Left ventricle myocardium superior (tissue), 1 donor: ENCODE measurements around the gene GBE1. TPM values are rescaled to one million over a fixed set of nuclear protein-coding genes. Genes with fewer than 3 reads are reported as not detected.

ENCODE experiments used
- ATAC-seq: fragments of 200-7000 bp; cut with Tn5 transposase; one replicate; pipeline ENCODE4 v1.9.1; 2020; ENCODE audit warnings: mild to moderate bottlenecking, moderate library complexity
- DNase-seq: peaks from one replicate; pipeline ENCODE4 v3.0.0-alpha.2; 2020
- intact Hi-C: fragments of 100-400 bp; cut with micrococcal nuclease; formaldehyde crosslinking; loops from one replicate; pipeline ENCODE4 v1.11.0; 2022
- total RNA-seq: library from RNA; stranded (reverse); fragmentation: NEBNext Ultra II Directional; extraction: Animal tissue kit (Norgen Biotek cat#: 25700); gene quantifications from one replicate; pipeline ENCODE4 v1.2.1, GENCODE V29; 2021
- donor health status: DM: no; HTN: yes; CAD: no; lungs with severe emphysema.

GBE1 gene
- total RNA-seq, 1 donor from 2014 or later: 72.4 TPM

GRCh38 chr3:81572201-81572756 lies 189.2 kb downstream of the GBE1 start:
- intact Hi-C loops: no loop called here
- no peak for DNase-seq
- ATAC-seq: no peak

DNA sequence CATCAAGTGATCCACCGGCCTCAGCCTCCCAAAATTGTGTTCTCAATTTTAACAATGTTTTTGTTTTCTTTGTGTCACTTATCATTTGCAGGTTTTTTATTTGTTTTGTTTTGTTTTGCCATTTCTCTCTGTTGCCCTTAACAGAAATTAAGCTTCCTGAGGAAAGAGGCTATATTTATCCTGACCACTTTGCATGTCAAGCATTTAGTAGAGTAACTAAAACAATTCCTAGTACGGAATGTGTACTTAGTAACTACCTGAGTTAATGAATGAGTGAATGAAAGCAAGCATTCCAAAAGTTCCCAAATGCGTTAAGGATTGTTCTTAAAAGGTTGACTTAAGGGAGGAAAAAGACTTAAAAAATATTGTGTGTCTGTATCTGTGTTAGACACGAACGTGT lies 193.1 kb downstream of the GBE1 start:
- intact Hi-C loops: no loop called here
- ATAC-seq: peak; percentile 63
- no peak for DNase-seq

DNA sequence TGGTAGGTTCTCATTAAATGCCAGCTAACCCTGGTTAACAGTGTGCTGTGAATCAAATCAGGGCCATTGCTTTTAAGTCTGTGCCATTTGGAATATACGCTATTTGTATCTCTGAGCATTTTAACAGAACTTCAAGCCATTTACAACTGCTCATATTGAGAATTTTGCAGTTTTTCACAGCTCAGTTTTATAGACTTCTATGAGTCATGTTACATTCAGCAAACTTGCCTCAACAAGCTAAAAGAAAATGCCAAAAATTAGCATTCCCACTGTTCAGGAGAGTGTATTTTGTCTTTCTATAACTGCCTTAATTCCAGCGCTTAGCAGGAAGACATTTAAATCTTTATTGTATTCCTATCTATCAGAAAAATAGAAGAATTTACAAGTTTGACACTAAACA lies 196.4 kb downstream of the GBE1 start:
- ATAC-seq (no peak), DNase-seq (no peak)
- intact Hi-C loops: no loop called here

DNA sequence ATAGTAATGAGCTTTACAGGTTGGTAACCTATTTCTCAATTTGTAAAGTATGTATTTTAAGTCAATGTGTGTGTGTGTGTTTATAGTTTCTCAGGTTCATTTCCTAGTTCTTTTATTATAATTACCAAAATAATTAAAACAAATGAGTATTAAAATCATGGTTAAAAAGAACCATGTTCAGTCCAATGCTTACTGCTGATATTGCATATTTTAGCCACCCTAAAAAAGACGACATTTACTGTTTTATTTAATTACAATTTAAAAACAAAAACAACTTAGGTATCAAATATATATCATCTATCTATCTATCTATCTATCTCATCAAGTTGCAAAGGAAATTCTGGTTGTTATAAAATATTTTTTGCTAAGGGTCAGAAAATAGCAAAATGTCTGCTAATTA lies 203.3 kb downstream of the GBE1 start:
- DNase-seq: no peak
- no peak for ATAC-seq
- intact Hi-C loops: no loop called here

DNA sequence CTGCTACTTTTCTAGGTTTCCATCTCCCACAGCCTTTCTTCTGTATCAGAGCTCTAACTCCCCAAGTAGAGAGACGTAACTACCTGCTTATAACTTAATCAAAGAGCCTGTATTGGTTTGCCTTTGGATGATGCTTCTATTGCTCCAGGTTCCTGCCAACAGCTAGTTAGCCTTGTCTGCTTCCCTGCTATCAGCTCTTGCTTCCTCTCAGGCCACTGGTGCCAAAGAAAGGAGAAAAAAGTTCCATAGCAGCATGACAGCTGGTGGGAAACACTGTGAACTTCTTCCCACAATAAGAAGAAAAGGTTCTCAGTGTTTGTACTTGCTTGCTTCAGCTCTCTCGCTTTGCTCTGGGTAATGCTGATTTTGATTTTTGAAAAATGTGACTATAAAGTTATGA lies 206.6 kb downstream of the GBE1 start:
- DNase-seq (no peak), ATAC-seq (peak; percentile 96)
- intact Hi-C loops: no loop called here

- intact Hi-C loops: no loop called here
- peak; percentile 53 for ATAC-seq
These were observed 207.1 kb downstream of the GBE1 start for GRCh38 chr3:81554388-81554787.

DNA sequence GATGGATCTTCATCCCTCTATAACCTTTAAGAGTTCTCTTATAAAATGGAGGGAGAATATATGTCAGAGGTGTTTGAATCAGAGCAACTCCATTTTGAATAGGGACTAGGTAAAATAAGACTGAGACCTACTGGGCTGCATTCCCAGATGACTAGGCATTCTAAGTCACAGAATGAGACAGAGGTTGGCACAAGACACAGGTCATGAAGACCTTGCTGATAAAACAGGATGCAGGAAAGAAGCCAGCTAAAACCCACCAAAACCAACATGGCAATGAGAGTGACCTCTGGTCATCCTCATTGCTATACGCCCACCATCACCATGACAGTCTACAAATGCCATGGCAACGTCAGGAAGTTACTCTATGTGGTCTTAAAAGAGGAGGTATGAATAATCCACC lies 211.0 kb downstream of the GBE1 start:
- ATAC-seq: no peak
- intact Hi-C loops: no loop called here

More at GRCh38 chr3:81554388-81554787, 207.1 kb downstream of the GBE1 start:
- DNase-seq: no peak

GRCh38 chr3:81549831-81550230 lies 211.6 kb downstream of the GBE1 start:
- no peak for ATAC-seq
- intact Hi-C loops: no loop called here
- DNase-seq: no peak

More for the DNA sequence above, 211.0 kb downstream of the GBE1 start:
- no peak for DNase-seq

- intact Hi-C loops: no loop called here
- ATAC-seq: no peak
- no peak for DNase-seq
These were observed 212.1 kb downstream of the GBE1 start for GRCh38 chr3:81549388-81549787.

- ATAC-seq (no peak), DNase-seq (no peak)
- intact Hi-C loops: no loop called here
These were observed 215.9 kb downstream of the GBE1 start for GRCh38 chr3:81545572-81545971.

DNA sequence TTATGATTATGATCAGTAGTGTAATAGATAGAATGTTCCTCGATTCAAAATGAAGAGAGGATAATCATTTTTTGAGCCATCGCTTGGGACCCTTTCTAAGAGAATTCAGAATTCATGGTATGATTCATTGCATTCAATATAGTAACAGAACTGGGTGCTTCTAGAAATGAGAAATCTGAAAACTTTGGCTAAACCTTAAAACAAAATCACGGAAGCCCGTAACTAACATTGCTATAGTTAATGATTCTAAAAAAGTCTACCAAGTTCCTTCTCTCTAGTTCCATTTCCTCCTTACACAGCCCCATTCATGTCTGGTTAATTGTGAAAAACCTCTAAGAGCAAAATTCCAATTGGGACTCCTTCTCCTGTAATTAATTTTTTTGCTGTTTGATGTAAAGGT lies 217.1 kb downstream of the GBE1 start:
- DNase-seq (no peak), ATAC-seq (no peak)
- intact Hi-C loops: no loop called here

GRCh38 chr3:81540787-81541186 lies 220.7 kb downstream of the GBE1 start:
- peak; percentile 65 for ATAC-seq
- intact Hi-C loops: no loop called here
- DNase-seq: no peak

DNA sequence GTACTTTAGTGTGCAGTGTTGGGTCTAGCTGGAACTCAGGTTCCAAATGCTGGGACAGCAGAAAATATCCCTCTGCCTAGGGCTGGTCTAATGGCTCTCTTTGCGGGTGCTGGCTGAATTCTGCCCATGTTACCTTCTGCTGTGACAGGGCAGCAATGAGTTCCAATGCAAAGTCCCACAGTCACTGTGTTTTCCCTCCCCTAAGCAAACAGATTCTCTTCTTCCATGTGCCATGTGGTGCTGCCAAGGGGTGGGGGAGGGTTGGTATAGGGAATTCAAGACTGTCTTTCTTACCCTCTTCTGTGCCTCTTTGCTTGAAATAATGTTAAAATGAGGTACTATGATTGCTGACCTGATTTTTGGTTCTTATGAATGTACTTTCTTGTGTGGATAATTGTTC lies 229.6 kb downstream of the GBE1 start:
- DNase-seq: no peak
- no peak for ATAC-seq
- intact Hi-C loops: no loop called here

GRCh38 chr3:81531263-81531662 lies 230.2 kb downstream of the GBE1 start:
- ATAC-seq (peak; percentile 21), DNase-seq (no peak)
- intact Hi-C loops: no loop called here

DNA sequence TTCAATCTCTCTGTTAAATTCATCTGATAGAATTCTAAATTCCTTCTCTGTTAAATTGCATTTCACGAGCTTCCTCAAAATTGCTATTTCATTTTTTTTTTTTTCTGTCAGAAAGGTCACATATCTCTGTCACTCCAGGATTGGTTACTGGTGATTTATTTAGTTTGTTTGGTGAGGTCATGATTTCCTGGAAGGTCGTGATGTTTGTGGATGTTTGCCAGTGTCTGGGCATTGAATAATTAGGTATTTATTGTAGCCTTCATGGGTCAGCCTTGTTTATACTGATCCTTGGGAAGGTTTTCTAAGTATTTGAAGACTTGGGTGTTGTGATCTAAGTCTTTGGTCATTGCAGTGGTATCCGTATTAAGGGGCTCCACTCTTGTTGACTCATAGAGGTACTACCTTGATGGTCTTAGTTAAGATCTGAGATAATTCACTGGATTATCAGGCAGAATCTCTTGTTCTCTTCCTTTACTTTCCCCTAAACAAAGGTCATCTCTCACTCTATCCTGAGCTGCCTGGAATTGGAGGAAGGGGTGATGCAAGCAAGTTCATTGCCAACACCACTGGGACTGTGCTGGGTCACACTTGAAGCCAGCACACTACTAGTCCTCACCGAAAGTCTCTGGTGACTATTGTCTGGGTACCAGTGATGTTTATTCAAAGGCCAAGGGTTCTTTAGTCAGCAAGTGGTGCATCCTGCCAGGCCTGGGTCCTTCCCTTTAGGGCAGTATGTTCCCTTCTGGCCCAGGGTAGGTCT lies 231.1 kb downstream of the GBE1 start:
- ATAC-seq: no peak
- DNase-seq: no peak
- intact Hi-C loops: no loop called here

GRCh38 chr3:81521855-81522254 lies 239.6 kb downstream of the GBE1 start:
- DNase-seq (no peak), ATAC-seq (peak; percentile 35)
- intact Hi-C loops: no loop called here

DNA sequence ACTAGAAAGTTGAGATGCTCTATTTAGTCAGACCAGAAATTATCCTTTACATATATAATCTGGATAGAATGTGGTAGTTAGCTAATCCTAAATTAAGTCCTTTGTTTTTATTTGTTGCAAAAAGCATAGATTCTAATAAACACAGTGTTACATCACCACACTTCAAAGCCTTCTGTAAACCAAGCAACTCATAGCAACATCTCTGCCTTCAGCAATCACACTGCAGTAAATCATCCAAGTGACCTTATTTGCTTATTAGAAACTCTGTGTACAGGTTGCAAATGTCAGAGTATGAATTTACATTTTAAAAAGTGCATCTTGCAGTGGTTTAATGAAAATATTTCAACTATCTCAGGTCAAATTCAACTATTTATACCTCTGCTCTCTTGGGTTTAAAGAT lies 242.5 kb downstream of the GBE1 start:
- DNase-seq (no peak), ATAC-seq (no peak)
- intact Hi-C loops: no loop called here

DNA sequence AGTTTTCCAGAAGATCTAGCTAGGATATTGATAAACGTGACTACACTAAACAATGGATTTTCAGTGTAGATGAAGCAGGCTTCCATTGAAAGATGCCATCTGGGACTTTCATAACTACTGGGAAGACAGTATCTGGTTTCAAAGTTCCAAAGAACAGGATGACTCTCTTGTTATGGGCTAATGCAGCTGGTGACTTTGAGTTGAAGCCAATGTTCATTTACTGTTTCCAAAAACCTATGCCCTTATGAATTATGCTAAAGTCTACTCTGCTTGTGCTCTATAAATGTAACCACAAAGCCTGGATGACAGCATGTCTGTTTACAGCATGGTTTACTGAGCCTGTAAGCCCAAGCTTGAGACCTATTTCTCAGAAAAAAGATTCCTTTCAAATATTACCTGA lies 245.4 kb downstream of the GBE1 start:
- no peak for DNase-seq
- no peak for ATAC-seq
- intact Hi-C loops: no loop called here

- intact Hi-C loops: no loop called here
- ATAC-seq: peak; percentile 84
These were observed 247.9 kb downstream of the GBE1 start for GRCh38 chr3:81513591-81513990.

DNA sequence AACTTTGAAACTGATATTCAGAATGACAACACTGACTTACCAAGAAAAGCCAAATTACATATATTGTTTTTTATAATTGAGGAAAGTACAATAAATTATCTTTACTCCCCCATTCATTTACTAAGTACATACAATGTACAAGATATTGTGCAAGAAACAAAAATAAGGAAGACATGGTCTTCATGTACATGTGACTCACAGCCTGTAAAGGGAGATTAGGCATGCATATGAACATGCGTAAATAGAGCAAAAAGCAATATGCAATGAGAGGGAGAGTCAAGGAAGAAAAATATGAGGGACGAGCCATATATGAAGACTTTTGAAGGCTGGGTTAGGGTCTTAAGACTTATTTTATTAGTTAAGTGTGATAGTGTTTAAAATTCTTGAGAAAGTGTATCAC lies 258.4 kb downstream of the GBE1 start:
- intact Hi-C loops: no loop called here
- no peak for DNase-seq
- ATAC-seq: no peak

More at GRCh38 chr3:81513591-81513990, 247.9 kb downstream of the GBE1 start:
- no peak for DNase-seq

DNA sequence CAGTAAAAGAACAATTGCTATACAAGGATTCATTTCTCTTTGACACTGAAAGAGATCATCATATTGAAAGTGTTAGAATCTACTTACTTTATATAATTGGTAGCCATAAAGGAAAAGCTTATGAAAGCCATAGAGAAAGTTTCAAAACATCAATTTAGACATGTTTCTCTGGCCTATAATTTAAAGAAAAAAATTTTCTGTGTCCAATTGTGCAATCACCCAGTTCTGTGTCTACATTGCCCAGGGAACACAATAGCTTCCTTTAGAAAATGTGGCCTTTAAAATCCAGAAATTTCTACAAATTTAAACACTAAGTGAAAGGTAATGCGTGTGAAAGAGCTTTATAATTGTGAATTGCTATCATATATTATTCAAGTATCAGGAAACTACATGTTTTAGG lies 259.2 kb downstream of the GBE1 start:
- intact Hi-C loops: no loop called here
- DNase-seq: no peak

More for the DNA sequence above, 259.2 kb downstream of the GBE1 start:
- ATAC-seq: no peak
